Colonic mucosa (tissue), 4 donors: ENCODE measurements around the gene PIK3R5. TPM values are rescaled to one million over a fixed set of nuclear protein-coding genes. Genes with fewer than 3 reads are reported as not detected.

Experiments
- DNase-seq: peaks from one replicate; pipeline ENCODE4 v3.0.0-alpha.2; 2020
- H3K27ac ChIP-seq: fragments of 200-600 bp; one replicate; pipeline ENCODE4 v1.8.0; 2021
- H3K27me3 ChIP-seq: fragments of 200-600 bp; one replicate; pipeline ENCODE4 v1.8.0; 2021
- H3K36me3 ChIP-seq: fragments of 200-600 bp; one replicate; pipeline ENCODE4 v1.8.0; 2021
- H3K4me1 ChIP-seq: fragments of 200-600 bp; one replicate; pipeline ENCODE4 v1.8.0; 2021; ENCODE audit warnings: mild to moderate bottlenecking
- H3K4me3 ChIP-seq: fragments of 200-600 bp; one replicate; pipeline ENCODE4 v1.8.0; 2021
- H3K9ac ChIP-seq, 2 donors: one replicate each; pipeline ENCODE4 v1.7.0; 2013; ENCODE audit warnings: control low read depth in 2 of 2, low read depth in 2 of 2, low read length in 2 of 2
- H3K9me3 ChIP-seq: fragments of 200-600 bp; one replicate; pipeline ENCODE4 v1.8.0; 2021
- CTCF ChIP-seq: fragments of 200-600 bp; IDR thresholded peaks from one replicate; pipeline ENCODE4 v1.8.0; 2022; ENCODE audit warnings: antibody characterized with exemption, mild to moderate bottlenecking
- intact Hi-C: fragments of 100-400 bp; cut with DNase I; formaldehyde crosslinking; loops from one replicate; pipeline ENCODE4 v1.14.1; 2022
- total RNA-seq, 2 donors: library from RNA; stranded (reverse); fragmentation: NEBNext Ultra II Directional in 1 of 2; extraction: Animal tissue kit (Norgen Biotek cat#: 25700) in 1 of 2; gene quantifications; one replicate each; pipeline ENCODE4 v1.2.1, GENCODE V29; 2021
- donor health status: healthy.
- donor health status: DM: no; HTN: no; CAD: no.
- donor health status: DM: no; HTN: no; CAD: no.

The PIK3R5 gene
- total RNA-seq, 2 donors from 2014 or later = 2.2 to 2.5 TPM

GRCh38 chr17:8909586-8910270, 55.8 kb downstream of the PIK3R5 start:
- H3K9me3 ChIP-seq = no peaks in the 10 kb centered on the region

GRCh38 chr17:8905331-8905730, 60.2 kb downstream of the PIK3R5 start:
- no peaks in the 10 kb centered on the region for H3K36me3 ChIP-seq
- no peak overlapping the region for H3K4me3 ChIP-seq
- H3K9me3 ChIP-seq = no peaks in the 10 kb centered on the region
- no peaks in the 10 kb centered on the region for H3K4me1 ChIP-seq
- H3K27me3 ChIP-seq = no peaks in the 10 kb centered on the region
- no peak for TF ChIP-seq CTCF
- no peak overlapping the region for H3K9ac ChIP-seq
- intact Hi-C loops = no loop called here
- no peak overlapping the region for H3K27ac ChIP-seq
- DNase-seq = no peak

More at GRCh38 chr17:8909586-8910270, 55.8 kb downstream of the PIK3R5 start:
- intact Hi-C loops = no loop called here
- TF ChIP-seq CTCF = no peak
- Histone ChIP-seq H3K27me3 (no peaks in the 10 kb centered on the region), H3K4me3 (no peak overlapping the region), H3K9ac (no peak overlapping the region), H3K4me1 (no peaks in the 10 kb centered on the region), H3K27ac (no peak overlapping the region), H3K36me3 (no peaks in the 10 kb centered on the region)
- DNase-seq = peak; percentile 7

GRCh38 chr17:8904686-8905085, 60.8 kb downstream of the PIK3R5 start:
- no peak for TF ChIP-seq CTCF
- DNase-seq = no peak
- no peak overlapping the region for H3K27ac ChIP-seq
- H3K27me3 ChIP-seq = no peaks in the 10 kb centered on the region
- H3K4me1 ChIP-seq = no peaks in the 10 kb centered on the region
- H3K36me3 ChIP-seq = no peaks in the 10 kb centered on the region
- intact Hi-C loops = no loop called here
- no peak overlapping the region for H3K4me3 ChIP-seq
- H3K9ac ChIP-seq = no peak overlapping the region
- H3K9me3 ChIP-seq = no peaks in the 10 kb centered on the region

- Histone ChIP-seq H3K9me3 (no peaks in the 10 kb centered on the region), H3K27me3 (no peaks in the 10 kb centered on the region), H3K4me1 (no peaks in the 10 kb centered on the region), H3K9ac (no peak overlapping the region), H3K27ac (no peak overlapping the region), H3K4me3 (no peak overlapping the region), H3K36me3 (no peaks in the 10 kb centered on the region)
- intact Hi-C loops = no loop called here
- TF ChIP-seq CTCF = no peak
- no peak for DNase-seq
These were observed 61.3 kb downstream of the PIK3R5 start for GRCh38 chr17:8904201-8904600.

- no peak for DNase-seq
- no peak for TF ChIP-seq CTCF
- Histone ChIP-seq H3K4me1 (no peaks in the 10 kb centered on the region), H3K9me3 (no peaks in the 10 kb centered on the region), H3K27ac (no peak overlapping the region), H3K27me3 (no peaks in the 10 kb centered on the region), H3K4me3 (no peak overlapping the region), H3K9ac (no peak overlapping the region), H3K36me3 (no peaks in the 10 kb centered on the region)
- intact Hi-C loops = no loop called here
These were observed 64.6 kb downstream of the PIK3R5 start for GRCh38 chr17:8900626-8901585.
